ENCODE measurements around the gene SCYL3.

The SCYL3 gene

DNA sequence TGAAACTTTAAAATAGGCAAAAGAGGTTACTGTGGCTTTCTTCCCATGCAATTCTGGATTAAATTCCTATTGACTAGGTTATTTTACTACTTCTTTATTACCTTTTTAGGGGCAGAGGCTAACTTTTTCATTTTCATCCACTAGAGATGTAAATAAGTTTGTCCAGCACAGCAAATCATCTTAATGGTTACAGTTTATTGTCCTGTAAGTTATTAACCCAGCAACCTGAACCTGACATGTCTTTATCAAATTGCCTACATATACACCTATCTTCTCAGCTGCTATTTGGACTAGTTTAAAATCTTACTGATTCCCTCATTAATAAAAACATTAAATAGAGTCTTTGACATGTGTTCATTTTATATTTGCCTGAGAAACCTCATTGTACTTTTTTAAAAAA lies 6.9 kb upstream of the SCYL3 start:
- DNase-seq (ENCODE audit: low read depth in 2 of 2) = no peak

DNA sequence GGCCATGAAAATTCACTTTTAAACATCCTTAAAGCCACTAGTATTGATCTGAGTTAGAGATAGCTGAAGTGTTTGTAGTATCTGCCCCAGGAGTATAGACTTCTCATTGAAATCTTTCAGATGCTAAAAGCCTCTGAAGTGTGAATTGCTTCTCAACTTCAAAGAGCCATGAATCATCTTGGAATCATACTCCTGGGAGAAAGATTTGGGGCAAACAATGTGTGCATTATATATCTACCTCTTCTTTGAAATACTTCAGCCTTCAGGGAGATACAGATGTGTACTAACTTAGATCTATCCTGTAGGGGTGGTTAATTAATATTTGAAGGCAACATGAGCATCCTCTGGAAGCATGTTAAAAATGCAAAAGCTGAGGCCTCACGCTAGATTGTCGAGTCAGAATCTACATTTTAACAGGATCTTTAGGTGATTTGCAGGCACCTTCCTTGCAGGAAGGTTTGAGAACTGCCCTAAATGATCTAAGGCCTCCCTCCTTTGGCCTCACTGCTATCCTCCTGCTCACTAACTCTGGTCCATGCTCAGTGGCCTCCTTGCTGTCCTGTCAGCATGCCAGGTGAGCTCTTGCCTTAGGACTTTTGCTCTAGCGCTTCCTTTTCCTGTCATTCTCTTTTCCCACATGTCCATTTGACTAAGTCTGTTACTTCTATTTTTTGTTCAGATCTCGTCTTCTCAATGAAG lies 6.0 kb upstream of the SCYL3 start:
- no peak for DNase-seq (ENCODE audit: low read depth in 2 of 2)

DNA sequence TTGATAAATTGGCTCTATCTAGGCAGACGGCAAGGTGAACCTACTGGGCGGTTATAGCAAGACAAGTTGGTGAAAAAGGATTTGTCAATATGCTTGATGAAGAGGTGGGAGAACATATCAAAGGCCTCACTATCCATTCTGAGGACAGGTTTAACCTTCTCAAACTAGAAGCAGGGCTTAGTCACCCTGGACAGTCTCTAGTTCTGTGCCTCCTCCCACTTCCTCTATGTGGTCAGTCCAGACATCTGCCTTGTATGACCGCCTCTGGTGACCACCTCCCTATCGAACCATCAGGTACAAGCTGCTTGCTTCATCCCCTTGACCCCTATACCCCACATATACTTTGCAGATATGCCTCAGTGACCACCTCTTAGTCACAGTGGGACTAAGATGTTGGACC lies 2.3 kb upstream of the SCYL3 start:
- DNase-seq (ENCODE audit: low read depth in 2 of 2) = no peak

DNA sequence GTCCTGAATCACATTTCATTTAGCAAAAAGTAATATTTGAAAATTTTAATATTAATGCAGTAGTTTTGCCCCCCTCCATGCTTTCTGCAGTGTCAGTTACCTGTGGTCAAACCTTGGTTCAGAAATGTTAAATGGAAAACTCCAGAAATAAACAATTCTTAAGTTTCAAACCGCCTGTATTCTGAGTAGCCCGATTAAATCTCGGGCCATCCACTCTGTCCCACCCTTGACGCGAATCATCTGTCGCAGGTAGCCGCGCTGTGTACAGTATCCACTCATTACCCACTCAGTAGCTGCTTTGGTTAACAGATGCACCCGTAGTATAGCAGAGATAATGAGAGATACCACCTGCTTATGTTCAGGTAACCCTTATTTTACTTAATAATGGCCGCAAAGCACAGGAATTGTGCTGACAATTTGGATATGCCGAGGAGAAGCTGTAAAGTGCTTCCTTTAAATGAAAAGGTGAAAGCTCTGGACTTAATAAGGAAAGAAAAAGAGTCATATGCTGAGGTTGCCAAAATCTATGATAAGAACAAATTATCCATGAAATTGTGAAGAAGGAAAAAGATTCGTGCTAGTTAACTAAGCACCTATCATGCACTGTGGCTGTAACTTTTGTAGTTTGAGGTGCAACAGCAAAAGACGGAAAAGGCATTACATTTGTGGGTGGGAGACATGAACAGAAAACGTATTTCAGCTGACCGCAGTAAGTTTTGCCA lies 889 bp upstream of the SCYL3 start:
- no peak for DNase-seq (ENCODE audit: low read depth in 2 of 2)

DNA sequence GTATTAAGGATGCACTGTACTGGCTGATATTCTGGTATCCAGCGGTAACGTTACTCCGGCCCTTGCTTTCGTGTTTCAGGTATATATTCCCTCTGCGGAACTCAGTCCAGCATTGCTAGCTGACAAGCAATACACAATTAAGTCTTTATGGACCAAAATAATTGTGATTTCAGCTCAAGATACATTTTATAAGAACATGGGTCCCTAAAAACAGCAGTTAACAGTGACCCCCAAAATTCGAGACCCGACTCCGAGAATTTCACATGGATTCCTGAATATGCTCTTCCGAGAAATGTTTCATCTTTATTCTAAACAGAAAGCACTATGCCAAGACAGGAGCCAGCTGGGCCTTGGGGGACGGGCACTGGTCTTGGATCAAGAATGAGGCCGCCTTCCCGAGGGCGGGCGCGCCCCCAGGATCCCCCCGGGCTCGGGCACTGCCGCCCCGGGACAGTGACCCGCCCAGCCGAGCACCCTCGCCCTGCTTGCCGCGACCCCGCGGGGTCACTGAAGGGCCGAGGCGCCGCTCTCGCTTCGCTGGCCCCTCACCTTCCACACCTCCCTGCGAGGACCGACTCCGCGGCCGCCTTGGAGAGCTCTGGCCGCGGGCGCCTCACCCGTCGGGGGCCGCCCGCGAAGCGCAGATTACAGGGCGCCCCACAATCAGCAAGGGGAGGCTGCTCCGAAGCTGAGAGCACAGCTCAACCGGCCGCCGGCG lies 610 bp downstream of the SCYL3 start:
- peak in 1 of 2 donors; percentile 28 for DNase-seq (ENCODE audit: low read depth in 2 of 2)

DNA sequence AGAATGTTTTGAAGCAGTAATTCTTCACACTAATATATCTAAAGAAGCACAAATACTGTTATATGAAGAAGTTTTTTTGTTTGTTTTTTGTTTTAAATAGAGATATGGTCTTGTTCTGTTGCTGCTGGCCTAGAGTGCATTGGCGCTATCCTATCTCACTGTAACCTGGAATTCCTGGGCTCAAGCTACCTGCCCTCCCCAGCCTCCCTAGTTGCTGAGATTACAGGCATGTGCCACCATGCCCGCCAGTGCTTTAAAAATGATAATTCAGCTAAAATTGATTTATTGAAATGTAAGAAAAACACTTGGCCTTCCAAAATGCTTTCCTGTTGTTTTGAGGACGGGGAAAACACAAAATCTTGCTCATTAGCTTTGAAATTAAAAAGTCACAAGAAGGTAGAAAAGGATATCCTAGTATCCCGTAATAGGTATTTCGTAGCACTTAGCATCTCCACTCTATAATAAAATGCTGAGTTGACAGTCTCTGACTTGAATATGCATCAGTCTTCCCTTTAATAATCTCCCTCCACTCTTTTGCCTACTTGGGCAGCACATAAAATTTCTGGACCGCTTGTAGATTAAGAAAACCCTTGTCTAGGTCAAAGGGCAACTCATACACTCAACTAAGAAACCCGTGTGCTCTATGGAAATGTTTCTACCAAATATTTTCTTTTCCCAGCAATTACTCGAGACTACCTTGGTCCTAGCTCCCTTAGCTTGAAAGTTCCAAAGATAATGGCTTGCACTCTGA lies 1.3 kb downstream of the SCYL3 start:
- no peak for DNase-seq (ENCODE audit: low read depth in 2 of 2)

DNA sequence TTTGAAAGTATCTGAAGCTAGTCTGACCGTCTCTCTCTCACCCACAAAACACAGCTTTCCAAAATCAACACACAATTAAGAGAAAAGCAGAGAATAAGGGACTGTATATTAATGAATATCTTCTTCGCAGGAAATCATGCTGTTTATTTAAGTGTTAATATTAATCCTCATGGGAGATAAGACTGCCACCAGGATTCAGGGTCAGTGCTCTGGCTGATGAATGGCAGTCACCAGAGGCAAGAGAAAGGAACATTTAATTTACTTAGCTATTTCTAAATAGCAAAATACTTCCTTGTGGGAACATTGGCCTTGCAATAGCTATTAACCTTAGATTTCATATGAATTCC lies 2.2 kb downstream of the SCYL3 start:
- DNase-seq (ENCODE audit: low read depth in 2 of 2) = no peak

DNA sequence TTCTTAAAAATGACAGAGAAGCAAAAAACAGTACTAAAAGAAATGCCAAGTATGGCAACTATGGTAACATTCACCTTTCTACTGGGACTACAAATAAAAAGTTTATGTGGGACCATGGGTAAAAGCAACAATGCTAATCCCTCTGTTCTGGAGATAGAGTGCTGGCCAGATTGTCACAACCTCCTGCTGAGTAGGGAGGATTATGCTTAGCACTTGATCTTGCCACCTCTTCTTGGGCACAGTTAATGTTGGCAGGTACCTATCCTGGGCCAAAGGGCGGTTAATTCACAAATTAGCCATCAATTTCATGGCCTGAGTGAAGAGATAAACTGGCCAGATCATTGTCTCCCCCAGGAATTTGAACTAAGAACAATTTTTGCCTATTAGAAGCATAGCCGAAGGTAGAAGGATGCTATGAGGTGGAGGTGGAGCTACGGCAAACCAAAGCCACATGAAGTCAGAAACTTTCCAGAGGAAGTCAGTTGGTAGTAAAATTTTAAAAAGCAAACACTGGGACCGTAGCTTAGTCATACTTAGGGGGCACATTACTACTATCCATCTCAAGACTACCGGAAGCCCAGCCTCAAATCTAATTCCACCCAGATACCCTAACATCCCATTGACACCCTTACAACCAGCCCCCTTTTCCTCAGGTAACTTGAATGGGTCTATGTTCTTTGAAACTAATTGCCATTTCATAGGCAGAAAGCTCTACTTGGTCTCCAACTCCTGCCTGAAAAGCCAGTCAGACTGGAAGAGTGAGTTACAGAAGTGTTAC lies 2.7 kb downstream of the SCYL3 start:
- DNase-seq (ENCODE audit: low read depth in 2 of 2) = no peak

DNA sequence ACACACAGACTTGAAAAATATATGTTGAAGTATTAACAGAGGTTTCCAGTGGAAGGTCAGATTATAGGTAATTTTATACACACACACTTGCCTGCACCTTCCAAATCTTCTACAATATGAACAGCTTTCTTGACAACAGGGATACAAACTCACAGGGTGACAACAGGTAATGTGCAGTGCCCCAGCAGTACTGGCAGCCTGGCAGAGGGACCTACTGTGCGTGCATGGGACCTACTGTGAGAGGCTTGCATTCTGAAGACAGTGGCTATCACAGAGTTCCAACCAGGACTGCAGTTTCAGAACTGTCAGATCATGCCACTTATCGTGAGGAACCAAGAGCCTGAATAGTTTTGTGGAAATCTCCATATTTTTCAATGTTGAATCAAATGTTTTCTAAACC lies 3.8 kb downstream of the SCYL3 start:
- no peak for DNase-seq (ENCODE audit: low read depth in 2 of 2)

DNA sequence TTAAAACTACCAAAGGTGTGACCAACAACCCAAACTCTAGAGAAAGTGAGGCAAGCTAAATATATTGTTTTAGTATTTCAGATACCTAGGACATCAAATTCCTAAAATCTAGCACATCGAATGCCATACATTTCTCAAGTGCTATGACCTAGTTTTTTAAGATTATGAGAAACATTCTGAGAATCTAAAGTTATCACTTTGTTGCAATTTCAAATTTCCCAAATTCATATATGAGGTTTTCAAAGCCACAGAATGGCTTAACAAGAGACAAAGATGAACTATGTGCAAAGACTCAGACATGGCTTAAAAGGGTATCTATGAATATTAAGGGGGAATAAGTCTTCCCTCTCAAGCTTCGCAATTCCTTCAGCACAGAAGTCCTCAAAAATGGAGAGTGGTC lies 6.8 kb downstream of the SCYL3 start:
- DNase-seq (ENCODE audit: low read depth in 2 of 2) = no peak

DNA sequence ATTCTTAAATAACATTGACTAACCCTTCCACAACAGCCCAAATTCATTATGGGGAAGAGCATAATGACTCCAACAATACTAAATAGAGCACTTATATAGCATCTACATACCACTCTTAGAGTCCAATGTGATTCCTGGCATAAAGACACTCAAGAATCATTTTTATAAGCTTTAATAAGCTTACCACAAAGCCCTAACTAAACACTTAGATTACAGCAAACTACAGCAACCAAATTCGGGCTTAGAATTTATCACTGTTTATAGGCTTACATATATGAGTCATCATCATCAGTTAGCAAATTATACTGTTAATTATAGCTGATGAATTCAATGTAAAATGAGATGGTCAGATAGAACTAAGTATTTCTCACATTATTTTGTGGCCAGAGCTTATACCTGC lies 7.3 kb downstream of the SCYL3 start:
- no peak for DNase-seq (ENCODE audit: low read depth in 2 of 2)

DNA sequence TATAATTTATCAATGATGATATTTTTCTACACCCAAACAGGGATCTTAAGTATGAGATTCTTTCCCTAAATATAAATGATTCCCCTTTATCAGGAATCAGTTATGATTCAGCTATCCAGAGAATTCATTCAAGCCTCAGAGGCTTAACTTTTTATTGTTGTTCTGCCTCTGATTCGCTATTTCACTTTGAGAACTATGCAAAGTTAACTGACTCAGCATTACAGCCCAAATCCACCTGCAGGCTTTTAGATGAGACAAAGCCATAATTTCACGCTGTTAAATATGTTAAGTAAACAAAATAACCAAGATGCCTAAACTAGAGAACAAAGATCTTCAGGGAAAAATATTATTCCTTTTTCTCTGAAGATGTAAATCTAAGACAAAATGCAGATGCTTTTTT lies 8.5 kb downstream of the SCYL3 start:
- no peak for DNase-seq (ENCODE audit: low read depth in 2 of 2)

DNA sequence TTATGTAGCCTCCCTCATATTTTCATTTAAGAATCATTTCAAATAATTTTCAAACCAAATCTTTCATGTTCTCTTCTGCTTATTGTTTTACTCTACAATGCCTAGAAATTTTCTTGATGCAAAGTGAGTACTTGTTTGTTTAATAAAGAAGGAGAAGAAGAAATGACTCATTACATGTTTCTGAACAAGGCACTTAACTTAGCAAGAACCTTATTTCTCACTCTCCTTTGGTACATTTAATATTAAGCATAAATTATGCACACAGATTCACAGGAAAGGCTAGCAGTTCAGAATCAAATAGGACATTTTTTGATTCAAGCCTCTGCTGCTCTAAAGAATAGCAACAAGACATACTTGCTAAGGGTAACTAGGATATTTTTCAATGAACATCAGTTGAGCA lies 9.1 kb downstream of the SCYL3 start:
- no peak for DNase-seq (ENCODE audit: low read depth in 2 of 2)

DNA sequence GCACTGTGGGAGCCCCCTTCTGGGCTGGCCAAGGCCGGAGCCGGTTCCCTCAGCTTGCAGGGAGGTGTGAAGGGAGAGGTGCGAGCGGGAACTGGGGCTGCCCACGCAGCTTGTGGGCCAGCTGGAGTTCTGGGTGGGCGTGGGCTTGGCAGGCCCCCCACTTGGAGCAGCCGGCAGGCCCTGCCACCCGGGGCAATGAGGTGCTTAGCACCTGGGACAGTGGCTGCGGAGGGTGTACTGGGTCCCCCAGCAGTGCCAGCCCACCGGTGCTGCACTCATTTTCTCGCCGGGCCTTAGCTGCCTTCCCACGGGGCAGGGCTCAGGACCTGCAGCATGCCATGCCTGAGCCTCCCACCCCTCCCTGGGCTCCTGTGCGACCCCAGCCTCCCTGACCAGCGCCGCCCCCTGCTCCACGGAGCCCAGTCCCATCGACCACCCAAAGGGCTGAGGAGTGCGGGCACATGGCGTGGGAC lies 11.6 kb downstream of the SCYL3 start:
- DNase-seq (ENCODE audit: low read depth in 2 of 2) = no peak

DNA sequence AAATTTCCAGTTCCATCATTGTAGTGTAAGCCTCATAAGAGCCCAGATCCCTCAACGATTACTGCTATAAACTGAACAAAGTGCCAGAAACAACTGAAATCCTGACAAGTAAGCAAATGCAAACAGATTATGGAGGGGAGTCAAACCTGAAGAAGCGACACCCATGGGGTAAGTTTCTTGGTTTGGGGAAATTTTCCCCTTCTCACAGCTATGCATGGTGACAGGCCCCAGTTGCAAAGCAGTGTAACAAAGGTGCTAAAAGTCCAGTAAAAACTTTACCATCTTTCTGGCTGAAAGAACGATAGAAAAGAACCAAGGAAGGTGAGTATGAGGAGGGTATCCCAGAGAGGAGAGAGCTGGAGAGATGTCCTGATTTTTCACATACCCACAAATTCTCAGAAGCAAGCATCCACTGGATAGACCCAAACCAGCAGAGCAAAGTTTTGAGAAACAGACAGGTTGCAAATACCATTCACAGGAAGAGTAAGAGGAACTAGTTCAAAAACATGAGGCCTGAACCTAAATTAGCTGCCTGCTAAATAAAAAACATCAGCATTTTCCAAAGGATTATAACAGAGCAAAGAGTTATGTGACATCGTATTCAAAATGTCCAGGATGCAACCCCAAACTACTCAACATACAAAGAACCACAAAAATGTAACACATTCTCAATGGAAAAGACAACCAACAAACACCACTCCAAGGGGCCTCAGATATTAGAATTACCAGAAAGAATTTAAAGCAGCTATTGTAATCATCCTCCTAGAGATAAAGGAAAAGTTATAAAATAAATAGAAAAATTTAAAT lies 14.5 kb downstream of the SCYL3 start:
- DNase-seq (ENCODE audit: low read depth in 2 of 2) = no peak

DNA sequence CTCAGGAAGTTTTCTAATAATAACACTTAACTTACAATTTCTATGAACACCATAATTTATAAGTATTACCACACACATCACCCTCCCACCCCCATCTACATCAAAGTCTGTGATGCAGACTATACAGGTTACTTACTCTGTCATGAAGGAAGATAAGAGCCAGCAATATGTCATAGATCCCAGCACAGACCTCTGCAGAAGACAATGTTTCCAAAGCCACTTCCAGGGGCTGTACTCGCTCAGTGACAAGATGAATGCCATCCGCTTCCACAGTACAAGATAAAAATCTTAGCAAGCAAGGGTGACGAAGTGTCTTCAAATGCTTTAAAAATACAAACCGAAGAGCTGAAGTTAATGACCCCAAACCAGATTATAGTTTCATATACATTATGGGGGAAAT lies 15.2 kb downstream of the SCYL3 start:
- no peak for DNase-seq (ENCODE audit: low read depth in 2 of 2)

DNA sequence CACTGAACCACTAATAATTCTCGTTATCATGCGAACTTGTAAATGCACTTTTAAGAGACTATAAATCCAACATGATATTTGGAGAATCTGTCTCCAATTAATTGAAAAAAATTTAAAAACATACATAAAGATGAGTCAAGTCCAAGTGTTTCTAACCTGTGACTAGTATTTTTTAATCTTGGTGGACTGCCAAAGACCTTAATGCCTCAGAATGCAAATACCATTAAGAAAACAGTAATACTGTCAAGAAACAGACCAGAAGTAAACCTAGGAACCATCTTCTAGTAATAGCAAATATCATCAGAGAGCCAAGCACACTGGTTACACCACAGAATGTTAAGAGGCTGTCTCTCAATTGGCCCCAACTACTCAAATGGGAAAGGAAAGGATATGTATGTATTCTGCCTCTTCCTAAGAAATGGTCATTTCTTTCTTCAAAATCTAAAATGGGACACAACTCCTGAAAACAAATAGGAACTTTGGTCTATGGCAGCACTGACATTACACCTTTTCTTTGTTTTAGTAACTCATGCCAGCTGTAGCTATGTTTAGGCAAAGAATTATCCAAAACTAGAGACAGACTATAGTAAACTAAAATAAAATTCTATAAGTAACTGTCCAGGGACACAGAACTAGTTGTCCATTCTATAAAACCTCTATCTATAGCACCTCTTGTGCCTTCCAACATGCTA lies 15.8 kb downstream of the SCYL3 start:
- DNase-seq (ENCODE audit: low read depth in 2 of 2) = no peak

DNA sequence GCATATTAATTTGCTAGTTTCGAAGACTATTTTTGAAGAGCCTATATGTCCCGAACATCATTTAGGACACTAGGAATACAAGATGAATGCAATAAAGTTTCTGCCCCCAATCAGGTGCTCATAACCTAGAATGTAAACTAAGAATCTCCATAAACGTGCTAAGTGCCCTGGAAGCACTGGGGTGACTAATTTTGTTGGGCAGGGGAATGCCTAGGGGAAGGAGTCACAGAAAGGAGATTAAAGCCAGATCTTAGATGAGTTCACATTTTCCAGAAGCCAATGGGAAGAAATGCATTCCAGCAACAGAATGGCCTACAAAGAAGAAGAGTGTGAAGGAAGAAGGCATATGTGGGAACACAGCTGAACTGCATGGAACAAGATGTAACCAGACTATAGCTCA lies 19.5 kb downstream of the SCYL3 start:
- no peak for DNase-seq (ENCODE audit: low read depth in 2 of 2)

DNA sequence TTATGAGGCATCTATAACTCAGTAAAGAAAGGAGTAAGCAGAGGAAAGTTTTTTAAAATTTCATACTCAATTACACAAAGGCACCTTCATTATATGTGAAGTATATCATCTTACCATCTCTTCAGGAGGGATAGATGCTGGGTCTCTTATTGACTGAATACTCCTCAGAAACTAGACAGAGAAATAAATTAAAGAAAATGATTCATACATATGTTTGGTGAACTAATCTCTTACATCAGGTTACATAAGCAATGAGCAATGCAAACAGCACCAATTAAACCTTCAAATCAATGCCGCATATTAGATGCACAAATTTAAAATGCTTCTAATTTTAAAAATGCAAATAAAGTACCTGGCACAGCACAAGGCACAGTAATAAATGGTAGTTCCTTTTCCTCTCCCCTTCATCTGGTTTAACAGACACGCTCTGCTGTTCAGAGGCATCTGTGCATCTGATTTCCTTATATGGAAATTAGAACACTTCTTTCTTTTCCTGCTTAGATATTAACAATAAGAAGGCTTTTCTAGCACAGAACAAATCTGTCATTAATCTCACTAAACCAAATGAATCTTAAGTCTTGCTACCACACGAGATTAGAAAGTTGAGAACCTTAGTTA lies 20.0 kb downstream of the SCYL3 start:
- DNase-seq (ENCODE audit: low read depth in 2 of 2) = no peak

DNA sequence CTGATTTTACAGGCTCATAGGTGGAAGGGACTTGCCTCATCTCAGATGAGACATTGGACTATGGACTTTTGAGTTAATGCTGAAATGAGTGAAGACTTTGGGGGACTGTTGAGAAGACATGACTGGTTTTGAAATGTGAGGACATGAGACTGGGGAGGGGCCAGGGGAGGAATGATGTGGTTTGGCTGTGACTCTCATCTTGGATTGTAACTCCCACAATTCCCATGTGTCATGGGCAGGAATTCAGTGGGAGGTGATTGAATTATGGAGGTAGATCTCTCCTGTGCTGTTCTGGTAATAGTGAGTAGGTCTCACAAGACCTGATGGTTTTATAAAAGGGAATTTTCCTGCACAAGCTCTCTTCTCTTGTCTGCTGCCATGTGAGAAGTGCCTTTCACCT lies 20.8 kb downstream of the SCYL3 start:
- no peak for DNase-seq (ENCODE audit: low read depth in 2 of 2)
